Transverse colon (tissue), 3 donors: ENCODE results near the gene STK32A.

Experiments
- EP300 ChIP-seq: sonication (generic); formaldehyde crosslinking; IDR thresholded peaks from one replicate; pipeline ENCODE4 v1.6.1; 2017; ENCODE audit warnings: antibody characterized with exemption, low read depth
- POLR2A ChIP-seq: fragments of 450-650 bp; IDR thresholded peaks from one replicate; pipeline ENCODE4 v1.6.1; 2016; ENCODE audit warnings: antibody characterized with exemption, mild to moderate bottlenecking, moderate library complexity
- TF ChIP-seq, protein P1 (sequence below), 5 experiments: fragments of 200-600 bp in 3 of 5; fragments of 450-650 bp in 2 of 5; sonication (generic) in 3 of 5; IDR thresholded peaks; 1 replicate in 2 of 5; 2 replicates in 3 of 5; pipeline ENCODE4 v1.5.1; 2016 to 2017; ENCODE audit warnings: antibody characterized with exemption in 5 of 5, inconsistent platforms in 3 of 5, mild to moderate bottlenecking in 2 of 5, moderate library complexity in 1 of 5

DNA sequence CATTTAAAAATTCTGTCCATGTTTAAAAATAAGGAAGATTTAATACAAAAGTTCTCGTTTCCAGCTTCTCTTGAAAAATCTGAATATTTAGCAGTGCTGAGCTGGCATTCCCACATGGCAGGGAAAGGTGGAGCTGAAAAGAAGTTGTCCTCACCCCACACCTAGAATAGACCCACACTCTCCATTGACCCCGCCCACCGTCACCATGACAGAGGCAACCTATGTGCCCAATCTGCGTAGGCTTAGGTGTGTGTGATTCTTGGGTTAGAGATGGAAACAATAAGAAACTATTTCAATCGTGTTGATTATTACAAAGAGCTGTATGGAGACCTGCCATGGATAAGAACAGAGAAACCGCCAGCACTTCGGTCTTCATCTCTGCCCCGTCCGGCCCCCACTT lies 8.9 kb upstream of the STK32A start:
- TF ChIP-seq, protein P1, sequence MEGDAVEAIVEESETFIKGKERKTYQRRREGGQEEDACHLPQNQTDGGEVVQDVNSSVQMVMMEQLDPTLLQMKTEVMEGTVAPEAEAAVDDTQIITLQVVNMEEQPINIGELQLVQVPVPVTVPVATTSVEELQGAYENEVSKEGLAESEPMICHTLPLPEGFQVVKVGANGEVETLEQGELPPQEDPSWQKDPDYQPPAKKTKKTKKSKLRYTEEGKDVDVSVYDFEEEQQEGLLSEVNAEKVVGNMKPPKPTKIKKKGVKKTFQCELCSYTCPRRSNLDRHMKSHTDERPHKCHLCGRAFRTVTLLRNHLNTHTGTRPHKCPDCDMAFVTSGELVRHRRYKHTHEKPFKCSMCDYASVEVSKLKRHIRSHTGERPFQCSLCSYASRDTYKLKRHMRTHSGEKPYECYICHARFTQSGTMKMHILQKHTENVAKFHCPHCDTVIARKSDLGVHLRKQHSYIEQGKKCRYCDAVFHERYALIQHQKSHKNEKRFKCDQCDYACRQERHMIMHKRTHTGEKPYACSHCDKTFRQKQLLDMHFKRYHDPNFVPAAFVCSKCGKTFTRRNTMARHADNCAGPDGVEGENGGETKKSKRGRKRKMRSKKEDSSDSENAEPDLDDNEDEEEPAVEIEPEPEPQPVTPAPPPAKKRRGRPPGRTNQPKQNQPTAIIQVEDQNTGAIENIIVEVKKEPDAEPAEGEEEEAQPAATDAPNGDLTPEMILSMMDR (IDR thresholded peaks at IDR 0.05), result no peak
- TF ChIP-seq POLR2A (no peak), EP300 (no peak)
